ELR (cell line): ENCODE results near the gene MEN1.
"Not testable (repeated sequence)": the region's sequence is repeated elsewhere in the genome, so short reads cannot be mapped to it uniquely, and the experiment has no call there.

Experiments used
- DNase-seq: peaks from one replicate; pipeline ENCODE4 v3.0.0-alpha.2; 2015; ENCODE audit warnings: low read depth

MEN1 gene

GRCh38 chr11:64845776-64846129 is 35.4 kb upstream of the MEN1 start:
- not testable (repeated sequence) for DNase-seq

DNA sequence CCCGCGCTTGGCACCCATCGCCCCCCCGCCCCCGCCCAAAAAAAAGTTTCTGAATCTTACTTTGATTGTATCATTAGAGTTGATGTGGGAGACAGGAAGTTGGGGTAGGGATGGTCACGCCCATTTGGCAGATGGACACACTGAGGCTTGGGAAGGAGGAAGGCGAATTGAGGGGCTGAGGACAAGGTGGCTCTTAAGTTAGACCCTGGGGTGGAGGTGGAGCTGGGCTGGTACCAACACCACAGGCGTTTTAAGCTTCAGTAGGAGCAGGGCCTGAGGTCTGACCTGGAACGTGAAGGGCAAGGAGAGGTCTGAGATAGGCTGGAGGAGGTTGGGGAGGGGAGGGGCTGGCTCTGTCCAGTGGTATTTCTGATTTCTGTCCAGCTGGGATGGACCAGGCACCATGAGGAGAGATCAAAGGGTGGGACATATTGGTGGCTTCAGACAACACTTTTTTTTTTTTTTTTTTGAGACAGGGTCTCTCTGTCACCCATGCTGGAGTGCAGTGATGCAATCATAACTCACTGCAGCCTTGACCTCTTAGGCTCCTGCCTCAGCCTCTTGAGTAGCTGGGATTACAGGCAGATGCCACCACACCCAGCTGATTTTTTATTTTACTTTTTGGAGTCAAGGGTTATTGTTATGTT is 34.9 kb upstream of the MEN1 start:
- DNase-seq = no peak

- peak; percentile 74 for DNase-seq
These were observed 34.2 kb upstream of the MEN1 start, which contains the start of gene CDC42BPG for GRCh38 chr11:64844330-64845128. Gene CDC42BPG, minus strand, starts transcription at chr11:64844653. Its CDS starts 84 bp downstream, at chr11:64844569.

DNA sequence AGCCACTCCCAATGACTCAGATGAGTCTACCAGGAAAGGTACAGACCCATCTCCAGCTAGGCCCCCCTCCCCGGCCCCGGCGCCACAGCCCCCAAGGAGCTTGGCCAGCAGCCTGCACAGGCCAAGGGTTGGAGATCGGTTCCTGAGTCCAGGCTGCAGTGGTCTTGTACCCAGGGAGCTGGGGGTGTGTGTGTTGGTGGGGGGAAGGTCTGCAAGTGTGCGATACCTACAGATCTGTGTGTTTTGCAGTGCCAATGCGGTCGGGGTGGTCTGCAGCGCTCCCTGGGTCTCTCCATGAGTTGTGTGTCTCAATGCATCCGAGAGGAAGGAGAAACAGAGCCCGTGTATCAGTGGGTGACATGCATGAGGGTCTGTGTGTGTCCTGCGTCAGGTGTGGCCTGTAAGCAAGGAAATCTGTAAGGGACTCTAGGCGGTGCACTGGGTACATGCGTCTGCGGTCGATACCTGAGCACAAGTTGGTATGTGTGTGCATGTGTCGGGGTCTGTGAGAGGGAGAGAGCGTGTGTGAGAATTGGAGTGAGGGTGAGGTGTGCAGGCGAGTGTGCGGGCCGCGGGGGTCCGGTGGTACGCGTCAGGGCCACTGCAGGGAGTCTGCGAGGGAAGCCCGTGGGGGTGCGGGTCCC is 33.5 kb upstream of the MEN1 start:
- DNase-seq = no peak

GRCh38 chr11:64842851-64843685 is 32.7 kb upstream of the MEN1 start:
- peak; percentile 30 for DNase-seq

DNA sequence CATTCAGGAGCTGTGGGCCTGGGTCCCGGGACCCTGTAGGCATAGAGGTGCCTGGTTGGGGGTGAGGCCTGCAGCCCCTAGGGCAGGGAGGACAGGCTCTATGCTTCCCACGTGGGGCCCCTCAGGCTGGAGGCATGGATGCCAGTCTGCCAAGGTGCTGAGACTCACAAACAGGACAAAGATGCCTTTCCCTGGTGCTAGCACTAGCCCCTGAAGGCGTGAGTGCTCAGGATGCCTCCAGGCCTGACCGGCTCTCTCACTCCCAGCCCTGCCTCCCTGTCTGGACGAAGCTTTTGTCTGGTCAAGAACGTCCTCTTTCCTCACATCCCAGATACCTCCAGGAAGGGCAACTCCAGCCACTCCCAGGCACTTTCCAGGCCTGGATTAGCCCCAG is 32.0 kb upstream of the MEN1 start:
- peak; percentile 24 for DNase-seq

DNA sequence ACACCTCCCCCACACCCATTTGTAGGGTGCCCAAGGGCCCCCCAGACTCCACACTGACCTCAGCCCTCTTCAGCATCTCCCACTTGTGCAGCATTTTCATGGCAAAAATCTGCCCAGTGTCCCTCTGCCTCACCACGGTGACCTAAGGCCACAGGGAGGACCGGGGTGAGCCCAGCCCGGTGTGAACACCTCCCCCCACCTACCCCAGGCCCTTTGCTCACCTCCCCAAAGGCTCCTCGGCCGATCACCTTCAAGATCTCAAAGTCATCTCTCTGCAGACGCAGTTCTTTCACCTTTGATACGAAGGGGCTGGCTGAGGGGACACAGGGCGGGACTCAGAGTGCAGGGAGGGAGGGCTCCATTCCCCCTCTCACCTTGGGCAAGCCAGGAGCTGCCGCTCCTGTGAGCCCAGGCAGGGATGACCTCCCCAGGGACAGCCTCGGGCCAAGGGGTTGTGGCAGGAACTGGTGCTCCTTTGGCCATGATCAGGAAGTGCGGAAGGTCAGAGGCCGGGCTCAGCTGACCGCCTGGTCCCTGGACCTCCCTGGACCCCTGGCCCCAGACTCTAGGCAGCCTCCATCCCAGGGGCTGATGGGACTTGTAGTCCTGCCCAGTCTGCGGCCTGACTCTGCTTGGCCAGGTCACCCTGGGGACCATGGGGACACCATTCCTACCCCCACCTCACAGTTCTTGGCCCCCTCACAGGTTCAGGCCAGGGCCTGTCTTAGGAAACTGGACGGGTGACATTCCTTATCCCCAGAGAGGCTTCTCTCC is 31.4 kb upstream of the MEN1 start:
- no peak for DNase-seq

- DNase-seq = no peak
These were observed 29.8 kb upstream of the MEN1 start for GRCh38 chr11:64839887-64840782.

- no peak for DNase-seq
These were observed 29.0 kb upstream of the MEN1 start for GRCh38 chr11:64839335-64839734.

DNA sequence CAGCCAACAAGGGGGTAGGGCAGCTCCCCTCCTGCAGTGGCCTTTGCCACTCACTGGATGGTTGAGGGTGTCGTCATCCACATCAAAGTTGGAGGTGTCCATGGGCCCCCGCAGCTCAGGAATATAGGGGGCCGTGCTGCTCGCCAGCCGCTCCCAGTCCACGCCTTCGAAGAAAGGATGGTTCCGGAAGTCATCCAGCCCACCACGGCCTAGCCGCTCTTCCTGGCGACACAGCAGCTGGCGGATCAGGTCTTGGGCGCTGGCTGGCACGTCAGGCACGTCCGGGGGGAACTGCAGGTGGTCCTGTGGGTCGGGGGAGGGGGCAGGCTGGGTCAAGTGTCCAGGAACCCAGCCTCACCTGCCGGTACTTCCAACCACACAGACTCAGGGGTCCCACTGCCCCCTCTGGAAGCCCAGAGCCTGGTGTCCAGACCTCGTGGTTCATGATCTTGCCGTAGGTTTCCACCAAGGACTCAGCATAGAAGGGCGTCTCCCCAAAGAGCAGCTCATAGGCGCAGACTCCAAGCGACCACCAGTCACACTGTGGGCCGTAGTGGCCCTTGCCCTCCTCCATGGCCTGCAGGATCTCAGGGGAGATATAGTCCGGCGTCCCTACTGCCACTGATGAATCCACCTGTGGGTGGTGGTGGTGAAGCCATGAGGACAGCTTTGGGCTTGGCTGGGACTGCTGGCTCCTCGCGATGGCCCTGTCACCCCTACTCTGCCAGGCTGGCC is 28.4 kb upstream of the MEN1 start:
- no peak for DNase-seq

DNA sequence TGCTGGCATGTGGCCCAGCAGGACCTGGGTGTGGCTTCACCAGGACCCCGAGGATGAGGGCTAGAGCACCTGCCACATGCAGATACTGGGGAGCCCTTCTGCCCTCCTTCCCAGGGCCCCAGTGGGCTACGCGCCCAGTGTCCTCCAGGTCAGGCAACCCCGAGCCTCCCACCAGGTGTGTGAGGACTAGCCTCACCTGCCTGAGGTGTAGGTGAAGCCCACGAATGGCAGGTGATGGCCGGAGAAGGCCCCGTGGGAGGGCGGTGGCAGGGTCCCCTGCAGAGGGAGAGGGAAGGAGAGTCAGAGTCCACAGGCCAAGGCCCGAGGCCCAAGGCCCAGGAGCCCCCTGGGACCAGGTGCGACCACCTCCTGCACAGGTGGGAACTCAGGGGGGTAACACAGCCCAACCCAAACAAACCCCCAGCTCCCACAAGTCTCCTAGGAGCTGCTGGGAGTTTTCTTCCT is 27.6 kb upstream of the MEN1 start:
- no peak for DNase-seq

GRCh38 chr11:64836448-64837072 is 26.2 kb upstream of the MEN1 start:
- no peak for DNase-seq

DNA sequence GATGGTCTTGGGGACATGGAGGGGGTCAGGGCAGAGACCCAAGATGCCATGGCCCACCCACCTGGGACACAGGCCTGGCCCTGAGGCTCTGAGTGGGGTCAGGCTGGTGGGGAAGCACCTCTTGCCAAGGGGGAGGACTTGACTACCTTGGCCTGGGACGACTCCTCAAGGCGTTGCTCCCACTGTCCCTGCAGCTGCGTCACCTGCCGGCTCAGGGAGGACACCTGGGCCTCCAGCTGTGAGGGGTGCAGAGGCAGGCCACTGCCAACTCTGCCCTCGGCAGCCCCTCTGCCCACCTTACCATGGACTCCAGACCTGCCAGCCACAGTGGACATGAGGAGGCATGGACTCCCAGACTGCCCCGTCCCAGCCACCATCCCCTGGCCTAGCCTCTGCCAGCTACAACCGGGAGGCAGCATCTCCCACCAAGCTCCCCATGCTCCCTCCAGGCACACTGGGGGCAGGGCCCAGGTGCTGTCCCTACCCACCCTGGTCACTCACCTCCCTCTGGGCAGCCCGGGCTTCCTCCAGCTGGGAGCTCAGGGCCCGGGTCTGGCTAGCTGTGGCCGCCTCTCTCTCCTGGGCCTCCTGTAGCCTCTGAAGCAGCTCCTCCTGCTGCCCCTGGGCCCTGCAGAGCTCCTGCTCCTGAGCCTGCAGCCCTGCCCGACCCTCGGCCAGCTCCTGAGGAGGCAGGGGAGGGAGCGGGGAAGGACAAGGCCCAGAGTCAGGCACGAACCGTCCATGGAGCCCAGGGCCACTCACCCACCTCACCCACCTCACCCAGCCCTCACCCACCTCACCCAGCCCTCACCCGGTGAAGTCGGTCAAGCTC is 25.5 kb upstream of the MEN1 start:
- no peak for DNase-seq

DNA sequence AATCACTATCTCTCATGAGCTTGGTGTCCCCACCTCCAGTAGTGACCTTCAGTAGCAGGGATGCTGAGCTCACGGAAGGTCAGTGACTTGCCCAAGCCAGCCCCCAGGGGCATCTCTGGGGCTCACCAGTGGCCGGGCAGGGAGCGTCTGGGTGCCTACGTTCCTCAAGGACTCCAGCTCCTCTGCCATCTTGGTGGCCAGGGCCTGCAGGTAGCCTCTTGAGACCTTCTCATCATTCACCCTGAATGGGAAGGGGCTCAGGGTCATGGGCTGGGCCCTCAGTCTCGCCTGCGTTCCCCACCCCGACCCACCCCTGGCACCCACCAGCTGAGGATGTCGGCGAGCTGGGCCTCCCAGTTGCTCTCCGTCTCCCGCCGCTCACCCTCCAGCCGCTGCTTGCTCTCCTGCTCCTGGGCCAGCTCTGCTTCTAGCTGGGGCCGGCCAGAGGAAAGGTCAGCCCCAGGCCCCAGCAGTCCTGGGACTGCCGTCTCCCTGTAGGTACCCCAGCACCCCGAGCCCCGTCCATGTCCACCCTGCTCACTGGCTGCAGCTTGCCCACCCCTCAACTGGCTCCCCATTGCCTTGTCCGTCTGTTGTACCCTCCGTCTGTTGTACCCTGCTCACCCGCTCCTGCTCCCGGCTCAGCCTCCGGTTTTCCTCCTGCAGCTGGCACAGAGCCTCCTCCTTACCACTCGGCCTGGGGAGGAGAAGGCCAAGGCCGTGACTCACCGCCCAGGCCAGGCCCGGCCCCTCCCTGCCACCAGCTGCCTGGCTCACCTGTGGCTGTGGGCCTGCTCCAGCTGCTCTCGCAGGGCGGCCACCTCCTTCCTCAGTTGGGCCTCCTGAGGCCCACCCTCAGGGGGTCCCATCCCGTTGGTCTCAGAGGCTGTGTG is 24.6 kb upstream of the MEN1 start:
- DNase-seq = peak; percentile 74

DNA sequence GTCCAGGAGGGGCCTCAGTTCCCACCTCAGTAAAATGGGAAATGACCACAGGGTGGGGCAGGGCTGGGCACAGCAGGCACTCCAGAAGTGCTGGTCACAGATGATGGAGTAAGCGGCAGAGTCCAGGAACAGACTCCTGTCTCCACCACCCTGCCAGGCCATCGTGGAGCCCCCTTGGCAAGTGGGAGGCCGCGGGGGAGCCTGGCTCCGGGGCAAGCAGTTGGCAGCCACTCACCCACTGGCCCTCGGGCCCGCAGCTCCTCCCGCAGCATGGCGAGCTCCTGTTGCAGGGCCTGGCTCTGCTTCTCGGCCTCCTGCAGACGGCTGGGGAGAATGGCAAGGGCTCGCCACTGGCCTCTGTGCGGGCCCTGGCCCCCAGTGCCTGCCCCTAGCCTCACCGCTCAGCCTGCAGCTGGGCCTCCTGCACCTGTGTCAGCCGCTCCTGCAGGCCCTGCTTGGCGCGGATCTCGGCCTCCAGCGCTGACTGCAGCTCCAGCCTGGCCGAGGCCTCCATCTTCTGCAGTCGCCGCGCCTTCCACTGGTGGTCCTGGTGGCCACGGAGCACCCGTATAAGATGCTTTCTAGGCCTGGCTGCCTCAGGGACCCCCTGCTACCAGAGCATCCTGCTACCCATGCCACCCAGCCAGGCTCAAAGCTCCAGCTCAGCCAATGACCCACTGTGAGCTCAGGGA is 23.8 kb upstream of the MEN1 start:
- no peak for DNase-seq

DNA sequence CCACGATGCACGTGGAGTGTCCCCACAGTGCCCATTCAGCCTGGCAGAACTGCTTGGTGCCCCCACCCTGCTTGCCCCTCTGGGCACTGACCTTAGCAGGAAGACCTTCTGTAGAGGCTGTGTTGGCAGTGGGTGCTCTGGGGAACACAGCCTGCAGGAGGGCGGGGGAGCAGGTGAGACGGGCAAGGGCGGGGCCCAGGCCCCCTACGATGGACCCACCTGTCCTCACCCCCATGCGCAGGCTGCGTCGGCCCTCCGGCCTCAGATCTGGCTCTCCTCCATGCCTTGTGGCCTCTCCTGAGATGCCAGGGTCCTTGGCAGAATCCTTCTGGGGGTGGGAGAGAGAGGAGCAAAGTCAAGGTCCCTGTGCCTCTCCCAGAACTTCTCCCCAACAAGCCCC is 23.2 kb upstream of the MEN1 start:
- DNase-seq = no peak

DNA sequence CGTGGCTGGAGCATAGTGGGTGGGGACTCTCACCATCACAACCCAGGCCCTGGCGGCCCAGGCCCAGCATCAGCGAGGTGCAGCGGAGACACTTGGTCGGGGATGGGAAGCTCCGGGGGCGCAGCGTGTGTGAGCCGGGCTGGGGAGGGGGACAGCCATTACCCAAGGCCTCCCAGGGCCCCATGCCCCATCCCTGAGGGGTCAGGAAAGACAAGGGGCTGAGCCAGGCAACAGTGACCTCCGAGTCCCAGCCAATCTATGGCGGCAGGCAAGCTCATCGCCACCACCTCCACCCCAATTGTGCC is 22.8 kb upstream of the MEN1 start:
- DNase-seq = no peak
